Ecto neural progenitor cell (in vitro differentiated cells): ENCODE measurements around the gene PPP1R16B.

ENCODE experiments used
- DNase-seq: peaks from one replicate; pipeline ENCODE4 v3.0.0-alpha.2; 2018; ENCODE audit warnings: low spot score

Gene PPP1R16B

DNA sequence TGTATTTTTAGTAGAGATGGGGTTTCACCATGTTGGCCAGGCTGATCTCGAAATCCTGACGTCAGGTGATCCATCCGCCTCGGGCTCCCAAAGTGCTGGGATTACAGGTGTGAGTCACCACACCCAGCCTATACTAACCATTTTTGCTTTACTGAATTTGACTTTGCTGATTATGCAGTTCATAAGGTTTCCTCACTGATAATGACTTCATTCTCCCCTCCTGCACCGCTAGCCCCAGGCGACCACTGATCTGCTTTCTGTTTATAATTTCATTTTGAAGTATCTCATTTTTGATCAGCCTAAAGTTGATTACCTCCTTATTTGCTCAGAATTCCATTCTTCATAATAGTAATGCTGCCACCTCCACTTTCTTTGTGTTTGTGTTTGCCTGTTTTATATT, 72.0 kb downstream of the PPP1R16B start:
- DNase-seq: no peak

DNA sequence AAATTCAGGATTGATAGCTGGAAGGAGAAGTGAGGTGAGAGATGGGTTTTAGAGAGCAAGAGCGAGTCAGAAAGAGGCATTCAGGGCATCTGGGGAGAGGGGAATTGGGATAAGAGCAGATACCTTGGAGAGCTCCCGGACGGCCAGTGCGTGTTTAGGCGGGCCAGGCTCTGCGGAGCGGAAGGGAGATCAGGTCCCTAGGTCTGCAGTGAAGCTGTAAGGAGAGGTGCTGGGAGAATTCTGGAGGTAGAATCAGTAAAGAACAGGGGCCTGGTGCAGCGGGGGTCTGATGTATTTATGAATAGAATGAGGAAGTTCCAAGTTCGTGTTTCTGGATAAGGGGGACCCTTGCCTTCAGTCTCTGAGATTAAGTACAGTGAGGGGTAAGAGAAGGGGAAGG, 73.4 kb downstream of the PPP1R16B start:
- DNase-seq: peak; percentile 75

DNA sequence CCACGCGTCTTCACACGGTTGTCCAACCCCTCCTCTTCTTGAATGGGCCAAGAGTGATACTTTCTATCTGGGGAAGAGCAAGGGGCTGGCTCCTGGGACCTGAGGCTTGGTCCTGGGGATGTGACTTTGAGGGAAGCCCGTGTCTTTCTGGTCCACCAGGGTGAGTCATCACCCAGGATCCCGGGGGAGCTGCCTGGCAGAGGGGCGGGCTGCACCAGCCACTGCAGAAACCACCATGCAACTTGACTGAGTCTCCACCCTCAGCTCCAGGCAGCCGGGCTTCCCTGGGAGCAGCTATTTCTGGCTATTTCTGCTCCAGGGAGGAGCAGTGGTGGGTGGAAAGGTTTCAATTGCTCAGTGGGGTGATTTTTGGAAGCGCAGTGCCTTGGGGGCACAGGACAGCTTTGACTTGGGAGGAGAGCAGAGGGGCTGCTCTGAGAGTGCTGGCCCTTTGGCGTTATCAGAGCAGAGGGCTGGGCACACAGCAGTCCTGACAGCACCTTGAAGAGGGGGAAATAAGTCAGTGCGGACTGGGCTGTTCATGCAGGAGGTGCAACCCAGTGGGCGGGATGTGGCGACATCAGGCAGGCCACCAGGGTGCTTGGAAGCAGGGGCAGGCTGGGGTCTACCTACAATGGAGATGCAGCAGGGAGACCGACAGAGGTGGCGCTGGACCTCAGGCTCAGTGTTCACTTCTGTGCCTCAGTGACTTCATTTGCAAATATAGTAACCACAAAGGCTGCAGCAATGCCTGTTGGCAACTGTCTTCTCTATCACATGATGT, 75.6 kb downstream of the PPP1R16B start:
- DNase-seq: no peak

DNA sequence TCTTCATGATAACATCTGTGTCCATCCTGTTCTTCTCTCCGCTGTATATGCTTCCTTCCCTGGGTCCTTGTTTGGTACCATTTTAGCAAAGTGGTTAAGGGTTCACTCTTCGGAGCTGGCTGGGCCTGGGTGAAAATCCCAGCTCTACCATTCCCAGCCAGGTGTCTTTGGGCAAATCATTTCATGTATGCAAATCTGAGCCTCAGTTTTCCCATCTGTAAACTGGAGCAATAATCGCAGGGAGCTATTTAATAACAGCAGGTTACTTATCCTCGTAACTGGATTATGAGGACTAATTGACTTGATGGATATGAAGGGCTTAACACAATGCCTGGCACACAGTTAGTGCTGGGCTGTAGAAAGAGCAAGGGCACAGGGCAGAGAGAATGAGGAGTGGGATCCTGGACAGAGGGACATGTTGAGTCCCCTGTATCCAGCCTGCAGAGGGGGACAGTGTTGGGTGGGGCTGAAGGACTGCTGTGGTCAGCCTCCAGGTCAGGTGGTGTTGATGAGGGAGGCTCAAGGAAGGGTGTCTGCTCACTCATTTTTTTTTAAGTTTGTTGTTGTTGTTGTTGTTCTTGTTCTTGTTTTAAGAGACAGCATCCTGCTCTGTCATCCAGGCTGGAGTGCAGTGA, 76.4 kb downstream of the PPP1R16B start:
- DNase-seq: no peak

DNA sequence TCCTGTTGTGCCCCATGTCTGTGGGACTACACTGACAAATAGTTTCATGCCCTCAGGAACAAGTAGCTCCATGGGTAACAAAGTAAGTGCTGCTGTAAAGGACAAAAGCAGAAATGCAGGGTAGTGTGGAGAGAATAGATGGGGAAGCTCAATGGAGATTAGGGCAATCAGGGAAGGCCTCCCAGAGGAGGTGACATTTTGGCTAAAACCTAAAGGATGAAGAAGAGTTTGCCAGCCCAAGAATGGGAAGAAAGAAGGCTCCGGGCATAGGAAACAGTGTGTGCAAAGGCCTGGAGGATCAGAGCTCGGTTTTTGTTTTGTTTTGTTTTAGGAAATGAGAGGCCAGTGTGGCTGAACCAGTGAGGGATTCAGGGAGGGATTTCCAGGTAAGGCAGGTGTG, 77.1 kb downstream of the PPP1R16B start:
- DNase-seq: no peak

DNA sequence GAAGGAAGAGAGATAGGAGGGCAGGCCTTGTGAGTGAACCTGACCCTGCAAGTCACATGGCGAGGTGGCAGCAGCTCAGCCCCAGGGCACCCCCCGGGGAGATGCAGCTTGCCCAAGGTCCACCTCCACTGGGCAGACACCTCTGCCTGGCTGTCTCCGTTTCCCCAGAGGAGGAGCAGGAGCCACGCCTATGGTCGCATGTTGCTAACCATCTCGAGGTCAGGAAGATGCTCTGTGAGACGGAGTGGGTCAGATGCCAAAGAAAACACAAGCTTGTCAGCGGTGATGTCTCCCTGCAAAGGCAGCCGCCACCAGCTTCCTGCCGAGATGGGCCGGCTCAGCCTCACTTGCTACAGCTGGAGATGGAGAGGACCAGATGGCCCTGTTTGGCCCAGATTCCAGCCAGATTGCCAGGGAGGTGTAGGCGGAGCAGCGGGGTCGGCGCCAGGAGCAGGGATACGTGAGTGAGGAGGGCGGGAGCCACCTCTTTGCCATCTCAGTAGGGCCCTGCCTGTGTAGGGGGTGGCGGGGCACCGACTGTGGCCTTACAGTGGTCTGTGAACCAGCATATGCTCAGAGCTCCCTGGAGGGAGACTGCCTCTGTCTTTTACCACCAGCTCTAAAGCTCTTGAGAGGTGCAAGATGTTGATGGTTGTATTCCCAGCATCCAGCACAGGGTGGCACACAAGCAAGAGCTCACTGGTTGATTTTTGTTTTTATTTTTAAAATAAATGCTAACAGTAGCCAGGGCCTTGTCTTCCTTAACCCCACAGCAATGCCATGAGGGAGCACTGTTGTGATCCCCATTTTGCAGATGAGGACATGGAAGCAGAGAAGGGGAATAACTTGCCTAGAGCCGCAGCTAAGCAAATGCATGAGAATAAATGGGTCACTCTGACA, 77.8 kb downstream of the PPP1R16B start:
- DNase-seq: no peak

DNA sequence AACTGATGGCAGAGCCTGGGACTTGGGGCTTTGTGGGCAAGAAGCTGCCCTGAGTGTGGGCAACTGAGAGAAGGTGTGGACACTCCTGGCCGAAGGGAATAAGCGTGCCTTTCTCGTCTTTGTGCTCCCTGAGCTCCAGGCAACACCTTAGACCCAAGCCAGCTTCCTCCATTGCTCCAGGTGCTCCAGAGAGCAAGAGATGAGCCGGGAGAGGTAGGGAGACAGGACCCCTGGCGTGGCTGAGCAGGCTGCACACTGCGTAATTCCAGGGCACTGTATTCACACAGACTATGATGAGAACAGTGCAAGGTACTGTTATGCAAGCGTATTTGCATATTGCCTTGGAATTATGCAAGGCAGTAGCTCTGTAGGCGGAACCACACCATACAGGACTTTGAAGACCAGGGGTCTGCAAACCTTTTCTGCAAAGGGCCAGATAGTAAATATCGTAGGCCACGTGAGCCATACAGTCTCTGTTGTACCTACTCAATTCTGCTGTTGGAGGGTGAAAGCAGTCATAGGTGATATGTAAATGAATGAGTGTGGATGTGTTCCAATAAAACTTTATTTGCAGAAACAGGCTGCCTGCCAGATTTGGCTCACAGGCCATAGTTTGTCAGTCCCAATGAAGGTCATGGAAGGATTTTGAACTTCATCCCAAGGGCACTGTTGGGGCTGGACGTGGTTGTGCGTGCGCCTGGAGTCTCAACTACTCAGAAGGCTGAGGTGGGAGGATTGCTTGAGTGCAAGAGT, 78.7 kb downstream of the PPP1R16B start:
- no peak for DNase-seq

DNA sequence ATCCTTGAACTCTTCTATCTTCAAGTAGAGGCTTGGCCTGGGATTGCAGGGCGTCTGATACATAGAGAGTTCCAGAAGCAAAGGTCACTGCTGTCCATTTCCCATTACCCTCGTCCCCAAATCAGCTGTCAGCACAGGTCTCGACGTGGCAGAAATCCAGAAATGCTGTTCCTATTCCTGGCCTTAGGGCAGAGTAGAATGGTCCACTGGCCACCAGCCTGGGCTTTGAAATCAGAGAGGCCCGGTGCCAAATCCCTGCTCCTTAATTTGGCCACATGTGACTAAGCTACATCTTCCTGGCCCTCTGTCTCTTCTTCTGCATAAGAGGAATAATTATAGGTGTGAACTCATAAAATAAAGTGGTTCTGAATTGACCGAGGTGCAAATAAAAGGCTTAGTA, 79.9 kb downstream of the PPP1R16B start:
- DNase-seq: no peak

DNA sequence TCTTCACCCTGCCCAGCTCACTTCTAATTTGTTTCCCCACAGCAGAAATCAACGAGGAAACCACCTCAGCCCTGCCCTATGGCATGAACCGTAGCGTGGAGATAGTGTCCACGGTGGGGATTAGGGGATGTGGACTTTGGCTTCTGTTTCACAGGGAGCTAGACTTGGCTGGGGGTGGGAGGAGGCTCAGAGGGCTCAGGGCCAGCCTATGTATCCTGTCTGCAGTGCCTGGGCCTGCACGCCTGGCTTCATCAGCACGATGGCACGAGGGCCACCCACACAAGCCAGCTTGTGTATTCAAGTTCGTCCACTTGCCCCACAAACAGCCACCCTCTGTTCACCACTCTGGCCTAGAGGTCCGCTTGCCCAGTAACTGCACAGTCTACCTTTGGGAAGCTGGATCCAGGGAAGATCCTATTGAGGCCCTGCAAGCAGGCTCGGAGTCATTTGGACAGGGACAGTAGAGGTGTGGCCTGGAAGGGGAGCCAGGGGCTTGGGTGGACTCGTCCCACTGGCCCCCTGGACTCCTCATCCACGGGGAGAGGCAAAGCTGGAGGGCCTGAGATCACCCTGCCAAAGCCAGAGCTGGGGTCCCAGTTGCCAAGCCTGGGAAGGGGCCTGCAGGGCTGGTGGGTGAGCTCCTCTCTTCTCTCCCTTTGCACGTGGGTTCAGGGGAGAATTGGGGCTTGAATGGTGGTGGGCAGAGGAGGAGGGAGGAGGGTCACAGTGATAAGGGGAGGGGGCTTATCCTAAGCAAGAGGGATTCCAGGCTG, 82.7 kb downstream of the PPP1R16B start:
- no peak for DNase-seq

DNA sequence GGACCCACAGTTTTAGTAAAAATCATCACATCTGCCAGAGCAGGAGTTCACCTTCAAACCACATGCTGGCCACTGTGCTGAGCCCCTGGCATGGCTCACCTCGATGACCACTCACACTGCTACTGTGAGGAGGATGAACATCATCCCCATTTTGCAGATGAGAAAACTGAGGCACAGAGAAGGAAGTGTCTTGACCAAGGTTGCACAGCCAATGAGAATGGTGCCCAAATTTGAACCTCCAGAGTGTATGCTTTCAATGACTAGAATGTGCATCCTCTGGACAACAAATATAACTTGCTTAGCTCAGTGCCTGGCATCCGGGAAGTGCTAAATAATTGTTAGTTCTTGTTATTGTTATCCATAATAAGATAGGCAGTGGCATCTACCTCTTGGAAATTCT, 83.6 kb downstream of the PPP1R16B start:
- no peak for DNase-seq

DNA sequence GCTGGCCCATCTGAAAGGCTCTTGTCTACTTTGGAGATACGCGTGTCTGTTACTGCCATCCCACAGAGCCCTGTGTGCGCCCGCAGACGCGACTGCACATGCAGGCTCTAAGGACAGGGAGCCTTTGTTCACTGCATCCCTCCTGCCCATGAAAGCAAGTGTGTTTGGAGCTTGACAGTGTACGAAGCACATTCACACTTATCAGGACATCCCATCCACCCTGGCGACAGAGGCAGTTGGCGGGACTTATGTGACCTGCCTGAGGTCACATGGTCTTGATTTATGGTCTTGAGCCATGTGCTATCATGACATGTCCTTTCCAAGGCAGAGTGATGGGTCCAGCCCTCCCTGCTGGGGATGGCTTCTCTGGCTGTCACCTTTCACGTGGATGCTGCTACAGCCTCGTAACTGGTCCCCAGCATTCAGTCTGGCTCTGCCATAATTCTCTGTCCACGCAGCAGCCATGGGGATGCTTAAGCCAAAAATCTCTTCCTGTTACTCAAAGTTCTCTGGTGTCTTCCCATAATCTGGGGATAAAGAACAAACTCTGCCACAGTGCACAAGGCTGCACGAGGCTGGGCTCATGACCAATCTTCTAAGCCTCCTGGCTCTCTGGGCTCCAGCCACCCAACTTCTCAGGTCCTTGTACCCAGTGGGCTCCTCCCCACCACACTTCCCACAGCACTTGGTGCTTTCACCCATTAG, 84.4 kb downstream of the PPP1R16B start:
- no peak for DNase-seq

DNA sequence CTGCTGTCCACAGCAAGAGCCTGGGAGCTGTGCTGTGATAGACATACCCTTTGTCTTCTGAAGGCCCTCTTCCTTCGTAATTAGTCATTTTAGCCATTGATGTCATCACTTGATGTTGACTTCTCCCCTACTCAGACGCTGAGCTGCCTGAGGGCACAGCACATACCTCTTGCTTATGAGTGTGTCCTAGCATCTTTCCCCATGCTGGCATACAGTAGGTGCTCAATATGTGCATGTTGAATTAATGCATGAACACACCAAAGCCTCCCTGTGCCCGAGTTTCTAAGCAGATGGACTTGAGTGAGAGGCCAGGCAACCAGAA, 85.0 kb downstream of the PPP1R16B start:
- no peak for DNase-seq

DNA sequence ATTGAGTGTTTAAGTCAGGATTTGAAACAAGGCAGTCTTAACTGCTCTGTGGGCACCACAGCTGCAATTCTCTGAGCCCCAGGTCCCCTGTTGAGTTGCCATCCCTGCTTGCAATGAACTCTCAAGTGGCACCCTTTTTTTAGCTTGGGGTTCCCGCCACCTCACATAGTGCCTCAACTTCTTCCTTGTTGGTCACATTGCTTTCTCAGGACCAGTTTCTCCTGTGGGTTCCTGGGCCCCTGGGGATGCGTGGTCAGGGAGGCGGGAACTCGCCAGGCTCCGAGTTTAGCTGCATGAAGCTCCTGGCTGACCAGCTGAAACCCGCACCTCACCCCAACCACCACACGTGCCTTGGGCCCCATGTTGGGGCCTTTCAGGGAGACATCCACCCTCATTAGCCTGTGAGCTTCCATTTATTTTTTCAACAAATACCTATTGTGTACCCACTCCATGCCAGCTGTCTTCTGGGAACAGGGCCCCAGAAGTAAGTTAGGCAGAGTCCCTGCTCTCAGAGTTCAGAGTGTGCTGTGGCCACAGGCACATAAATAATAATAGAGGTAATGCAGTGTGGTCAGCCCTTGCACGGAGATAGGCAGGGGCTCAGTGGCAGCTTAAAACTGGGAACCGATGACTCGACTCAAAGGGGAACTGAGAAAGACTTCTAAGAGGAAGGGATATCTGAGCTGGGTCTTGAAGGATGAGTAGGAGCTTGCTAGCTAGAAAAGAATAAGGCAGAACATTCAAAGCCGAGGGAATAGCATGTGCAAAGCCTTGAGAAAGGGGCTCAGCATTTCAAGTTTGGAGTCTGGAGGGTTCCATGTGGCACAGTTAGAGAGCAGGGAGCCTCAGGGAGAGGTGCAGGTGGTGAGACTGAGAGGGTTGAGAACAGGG, 86.8 kb downstream of the PPP1R16B start:
- no peak for DNase-seq

DNA sequence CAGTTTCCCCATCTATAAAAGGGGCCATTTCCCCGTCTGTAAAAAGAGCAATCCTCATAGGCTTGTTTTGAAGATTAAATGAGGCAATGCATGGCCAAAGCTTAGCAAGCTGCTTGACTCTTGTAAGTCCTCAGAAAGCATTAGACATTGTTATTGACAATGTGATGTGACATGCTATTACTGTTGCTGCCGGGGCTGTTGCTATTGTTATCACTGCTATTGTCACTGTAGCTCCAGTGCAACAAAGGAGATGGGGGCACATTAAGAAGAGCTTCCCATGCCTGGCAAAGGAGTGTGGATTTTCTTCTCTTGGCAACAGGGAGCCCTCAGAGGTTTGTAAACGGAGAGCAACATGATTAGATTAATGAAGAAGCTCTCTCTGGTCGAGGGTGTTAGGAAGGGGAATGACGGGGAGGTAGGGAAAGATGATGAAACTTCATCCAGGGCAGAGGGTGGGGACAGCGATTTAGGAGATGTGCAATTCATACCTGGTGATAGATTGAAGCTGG, 87.6 kb downstream of the PPP1R16B start:
- no peak for DNase-seq

DNA sequence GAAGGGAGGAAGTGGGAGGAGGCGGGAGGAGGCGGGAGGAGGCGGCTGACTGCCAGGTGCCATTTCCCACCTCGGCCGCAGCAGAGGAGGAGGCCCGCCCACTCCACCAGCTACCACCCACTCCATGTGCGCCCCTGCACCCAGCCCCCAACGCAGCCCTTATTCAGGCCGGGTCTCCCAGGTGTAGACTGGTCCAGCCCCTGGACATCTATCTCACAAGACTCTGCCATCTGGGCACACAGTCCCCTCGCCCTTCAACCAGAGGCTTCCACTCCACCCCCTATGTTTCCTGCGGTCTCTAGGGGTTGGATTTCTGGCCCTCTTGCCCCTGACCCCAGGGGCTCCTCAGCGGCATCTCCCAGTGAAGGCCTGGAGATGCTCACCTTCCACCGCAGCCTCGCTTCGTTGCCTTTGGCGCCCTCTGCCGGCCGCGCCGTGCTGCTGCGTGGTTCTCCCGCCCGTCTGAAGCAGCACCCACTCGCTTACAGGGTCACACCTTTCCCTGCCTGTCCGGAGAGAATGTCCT, 88.1 kb downstream of the PPP1R16B start:
- peak; percentile 83 for DNase-seq

DNA sequence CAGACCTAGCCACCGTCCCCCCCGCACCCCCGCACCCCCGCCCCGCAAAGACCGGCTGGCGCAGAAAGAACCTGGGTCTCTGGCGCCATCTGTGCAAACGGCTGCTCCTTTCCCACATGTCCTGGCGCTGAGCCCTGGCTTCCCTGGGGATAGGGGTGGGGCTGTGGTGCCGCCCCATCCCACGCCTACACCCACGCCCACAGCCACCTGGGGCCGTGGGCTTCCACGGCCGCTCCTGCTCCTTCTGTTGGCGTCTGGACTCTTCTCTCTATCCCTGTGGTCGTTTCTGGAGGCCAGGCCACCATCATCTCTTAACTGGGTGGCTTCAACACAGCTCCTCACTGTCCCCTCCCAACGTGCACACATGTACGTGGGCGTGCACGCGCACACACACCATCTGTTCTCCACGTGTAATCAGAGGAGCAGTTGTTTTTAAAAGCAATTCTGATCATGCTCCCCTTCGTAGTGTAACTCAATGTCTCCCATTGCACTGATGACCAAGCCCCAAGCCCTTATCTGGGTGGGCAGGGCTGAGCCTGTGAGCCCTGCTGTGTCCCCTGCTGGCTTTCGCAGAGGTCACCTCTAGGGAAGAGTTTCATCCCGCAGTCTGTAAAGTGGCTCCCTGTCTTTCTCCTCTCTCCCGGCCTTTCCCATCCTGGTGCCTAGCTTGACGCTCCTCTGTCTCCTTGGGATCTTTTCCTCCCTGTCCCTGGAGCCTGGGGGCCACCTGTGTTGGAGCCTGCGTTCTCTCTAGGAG, 88.8 kb downstream of the PPP1R16B start:
- no peak for DNase-seq

DNA sequence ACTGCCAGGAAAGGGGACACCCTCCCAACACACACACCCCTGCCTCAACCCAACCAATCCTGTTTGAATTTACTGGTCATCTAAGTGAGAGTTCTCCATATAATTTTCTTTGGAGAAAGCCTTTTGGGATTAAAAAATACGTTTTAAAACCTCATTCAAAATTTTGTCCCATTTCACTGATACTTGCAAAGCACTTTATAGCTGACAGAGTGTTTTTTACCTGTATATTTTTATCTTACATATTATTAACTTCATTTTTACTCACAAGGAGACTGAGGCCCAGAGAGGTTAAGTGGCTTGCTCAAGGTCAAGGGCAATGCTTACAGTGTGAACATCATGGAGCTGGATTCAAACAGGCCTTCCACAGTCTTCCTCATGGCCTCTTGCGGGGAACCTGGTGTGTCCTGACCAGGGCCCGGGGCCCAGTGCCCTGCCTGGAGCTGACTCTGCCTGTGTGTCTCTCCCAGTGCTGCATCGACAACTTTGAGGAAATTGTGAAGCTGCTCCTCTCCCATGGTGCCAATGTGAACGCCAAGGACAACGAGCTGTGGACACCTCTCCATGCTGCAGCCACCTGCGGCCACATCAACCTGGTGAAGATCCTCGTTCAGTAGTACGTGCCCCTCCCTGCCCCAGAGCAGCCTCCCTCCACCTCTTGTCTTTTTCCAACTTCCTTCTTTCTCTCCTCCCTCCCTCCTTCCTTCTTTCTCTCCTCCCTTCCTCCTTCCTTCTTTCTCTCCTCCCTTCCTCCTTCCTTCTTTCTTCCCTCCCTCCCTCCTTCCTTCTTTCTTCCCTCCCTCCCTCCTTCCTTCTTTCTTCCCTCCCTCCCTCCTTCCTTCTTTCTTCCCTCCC, 89.8 kb downstream of the PPP1R16B start:
- no peak for DNase-seq
